ES-I3 (cell line): ENCODE data around the gene XPR1.

Experiments used
- H3K36me3 ChIP-seq: 2 replicates; pipeline ENCODE4 v1.6.1; 2013; ENCODE audit warnings: mild to moderate bottlenecking, low read length, control low read depth, moderate library complexity; ENCODE audit not compliant: insufficient read depth
- H3K4me1 ChIP-seq: 2 replicates; pipeline ENCODE4 v1.6.1; 2013; ENCODE audit warnings: mild to moderate bottlenecking, control low read depth, low read length; ENCODE audit not compliant: insufficient read depth
- H3K9ac ChIP-seq: 2 replicates; pipeline ENCODE4 v1.6.1; 2013; ENCODE audit warnings: low read depth, mild to moderate bottlenecking, low read length, moderate library complexity
- H3K9me3 ChIP-seq: 2 replicates; pipeline ENCODE4 v1.6.1; 2013; ENCODE audit warnings: mild to moderate bottlenecking, low read length, moderate library complexity; ENCODE audit not compliant: control insufficient read depth, insufficient read depth

XPR1 gene

DNA sequence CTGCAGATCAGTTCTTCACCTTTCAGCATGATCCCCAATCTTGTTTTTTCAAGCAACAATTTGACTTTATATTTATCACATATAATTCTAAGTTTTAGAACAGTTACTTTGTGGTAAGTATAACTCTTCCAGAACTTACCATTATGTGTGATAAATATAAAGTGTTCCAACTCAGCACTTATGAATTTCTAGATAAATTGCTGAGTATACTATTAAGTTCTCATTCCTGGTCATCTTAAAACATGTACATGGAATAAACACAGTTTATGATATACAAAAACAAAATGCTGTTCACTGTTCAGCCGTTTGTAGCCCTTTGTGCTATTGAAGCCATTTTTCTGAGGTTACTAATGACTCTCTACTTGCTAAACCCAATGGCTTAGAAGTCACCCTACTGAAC lies 5.1 kb upstream of the XPR1 start:
- Histone ChIP-seq H3K4me1 (peaks cover 10% of the 10 kb centered on the region), H3K9me3 (no peaks in the 10 kb centered on the region), H3K36me3 (no peaks in the 10 kb centered on the region), H3K9ac (no peak overlapping the region)

DNA sequence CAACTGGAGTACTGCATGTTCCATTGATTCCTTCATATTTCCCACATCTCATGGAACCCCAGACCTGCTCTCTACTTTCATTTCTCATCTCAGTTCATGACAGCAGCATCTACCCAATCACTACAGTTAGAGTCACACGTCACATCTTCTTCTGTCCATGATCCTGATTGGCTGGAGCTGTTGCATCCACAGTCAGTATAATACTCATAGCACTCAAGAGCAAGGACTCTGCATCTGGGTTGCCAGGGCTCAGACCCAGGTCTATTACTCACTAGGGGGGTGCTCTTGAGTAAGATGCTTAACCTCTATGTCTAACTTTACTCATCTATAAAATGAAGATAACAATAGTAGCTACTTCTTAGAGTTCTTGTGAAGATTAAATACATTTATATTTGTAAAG lies 4.4 kb upstream of the XPR1 start:
- Histone ChIP-seq H3K9ac (no peak overlapping the region), H3K4me1 (peaks cover 10% of the 10 kb centered on the region), H3K36me3 (no peaks in the 10 kb centered on the region), H3K9me3 (no peaks in the 10 kb centered on the region)

DNA sequence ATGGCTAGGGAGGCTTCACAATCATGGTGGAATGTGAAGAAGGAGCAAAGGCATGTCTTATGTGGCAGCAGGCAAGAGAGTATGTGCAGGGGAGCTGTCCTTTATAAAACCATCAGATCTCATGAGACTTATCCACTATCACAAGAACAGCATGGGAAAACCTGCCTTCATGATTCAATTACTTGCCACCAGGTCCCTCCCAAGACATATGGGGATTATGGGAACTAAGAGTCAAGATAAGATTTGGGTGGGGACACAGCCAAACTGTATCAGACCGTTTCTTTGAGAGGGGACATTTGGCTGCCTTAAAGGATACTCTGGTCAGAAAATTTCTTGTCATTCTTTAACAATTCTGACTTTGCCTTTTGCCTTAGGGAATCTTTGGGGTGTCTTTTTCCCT lies 3.2 kb upstream of the XPR1 start:
- Histone ChIP-seq H3K9me3 (no peaks in the 10 kb centered on the region), H3K9ac (no peak overlapping the region), H3K4me1 (peaks cover 13% of the 10 kb centered on the region), H3K36me3 (no peaks in the 10 kb centered on the region)

DNA sequence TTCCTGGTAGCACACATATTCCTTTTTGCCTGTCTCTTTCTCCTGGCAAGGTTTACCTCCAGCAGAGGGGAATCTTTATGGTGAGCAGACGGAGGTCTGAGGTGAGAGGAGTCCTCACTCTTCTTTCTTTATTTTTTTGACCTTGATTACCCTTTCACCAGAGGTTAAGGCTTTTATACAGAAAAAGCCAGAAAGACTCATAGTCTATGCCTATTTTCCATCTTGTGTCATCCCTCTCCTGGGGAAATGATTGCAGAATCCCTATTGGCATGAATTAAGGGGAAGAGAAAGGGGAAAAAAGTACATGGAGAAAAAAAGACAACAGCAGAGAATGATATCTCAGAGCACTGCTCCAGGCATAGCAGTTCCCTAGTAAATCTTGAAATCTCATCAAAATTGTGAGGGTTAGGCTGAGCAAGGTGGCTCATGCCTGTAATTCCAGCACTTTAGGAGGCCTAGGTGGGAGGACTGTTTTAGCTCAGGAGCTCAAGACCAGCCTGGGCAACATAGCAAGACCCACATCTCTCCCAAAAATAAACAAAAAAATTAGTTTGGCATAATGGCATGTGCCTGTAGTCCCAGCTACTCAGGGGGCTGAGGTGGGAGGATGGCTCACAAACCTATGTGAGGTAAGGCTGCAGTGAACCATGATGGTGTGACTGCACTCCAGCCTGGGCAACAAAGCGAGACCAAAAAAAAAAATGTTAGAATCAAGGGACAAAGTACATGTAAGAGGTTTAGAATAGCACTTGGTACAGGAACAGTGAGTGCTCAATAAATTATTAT lies 1.2 kb upstream of the XPR1 start:
- peaks cover 13% of the 10 kb centered on the region; the same call in 1 of the 2 replicates for H3K4me1 ChIP-seq
- no peak overlapping the region for H3K9ac ChIP-seq
- no peaks in the 10 kb centered on the region for H3K9me3 ChIP-seq
- no peaks in the 10 kb centered on the region for H3K36me3 ChIP-seq

DNA sequence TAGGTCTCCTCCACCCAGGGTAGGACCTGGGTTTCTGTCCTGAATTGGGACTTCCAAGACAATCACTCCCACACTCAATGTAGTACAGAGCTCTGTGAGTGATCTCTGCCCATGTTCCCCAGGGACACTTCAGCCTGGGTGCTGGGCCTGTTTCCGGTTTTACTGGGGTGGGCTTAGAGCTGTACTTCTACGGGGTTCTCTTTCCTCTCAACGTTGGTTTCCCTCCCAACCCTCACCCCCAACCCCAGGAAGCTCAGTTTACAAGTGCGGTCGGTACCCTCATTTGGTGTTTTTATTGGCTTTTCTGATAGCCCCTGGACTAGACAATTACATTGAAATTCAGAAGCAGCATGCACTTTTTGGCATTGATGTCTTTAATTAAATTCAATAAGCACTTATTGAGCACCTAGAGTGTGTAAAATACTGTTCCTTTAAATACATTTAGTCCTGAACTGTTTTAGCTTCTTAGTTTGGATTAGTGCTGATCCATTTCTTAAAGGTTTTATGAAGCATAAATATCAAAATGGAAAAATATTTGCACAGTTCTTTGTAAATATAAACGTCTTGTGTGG lies 542 bp upstream of the XPR1 start:
- Histone ChIP-seq H3K36me3 (no peaks in the 10 kb centered on the region), H3K4me1 (peaks cover 13% of the 10 kb centered on the region; the same call in 1 of the 2 replicates), H3K9me3 (no peaks in the 10 kb centered on the region), H3K9ac (no peak overlapping the region)

DNA sequence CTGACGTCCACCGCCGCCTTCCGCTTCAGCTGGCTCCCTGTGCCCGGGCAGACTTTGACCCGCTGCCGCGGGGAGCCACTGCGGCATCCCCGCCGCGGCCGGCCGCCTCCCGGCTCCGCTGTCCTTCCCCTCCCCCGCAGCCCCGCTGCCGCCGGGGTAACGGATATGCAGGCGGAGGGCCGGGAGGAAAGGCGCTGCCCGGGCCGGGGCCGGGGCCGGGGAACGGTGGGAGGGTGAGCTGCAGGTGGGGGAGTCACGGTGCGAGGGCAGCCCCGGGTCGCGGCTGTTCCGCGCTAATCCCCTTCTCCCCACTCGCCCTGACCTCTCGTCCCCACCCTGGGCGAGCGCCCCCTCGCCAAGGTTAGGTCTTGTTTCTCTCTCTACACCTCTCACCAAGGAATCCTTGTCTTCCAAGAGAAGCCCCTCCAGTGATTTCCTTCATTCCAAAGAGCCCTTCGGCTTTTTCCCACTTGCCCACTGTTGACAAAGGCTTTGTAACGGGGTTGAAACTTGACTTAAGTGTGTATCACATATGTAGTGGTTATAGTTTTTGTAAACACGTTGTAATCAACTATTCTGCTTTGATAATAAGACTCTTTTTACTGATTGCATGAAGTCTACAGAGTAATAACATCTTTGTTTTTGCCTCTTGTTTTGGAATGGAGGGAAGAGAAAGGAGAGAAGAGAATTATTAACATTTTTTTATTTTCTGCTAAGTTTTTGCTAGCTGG lies 669 bp downstream of the XPR1 start:
- no peaks in the 10 kb centered on the region for H3K9me3 ChIP-seq
- H3K36me3 ChIP-seq, result no peaks in the 10 kb centered on the region
- H3K9ac ChIP-seq, result peak overlapping the region; percentile 85
- peaks cover 13% of the 10 kb centered on the region; the same call in 1 of the 2 replicates for H3K4me1 ChIP-seq

DNA sequence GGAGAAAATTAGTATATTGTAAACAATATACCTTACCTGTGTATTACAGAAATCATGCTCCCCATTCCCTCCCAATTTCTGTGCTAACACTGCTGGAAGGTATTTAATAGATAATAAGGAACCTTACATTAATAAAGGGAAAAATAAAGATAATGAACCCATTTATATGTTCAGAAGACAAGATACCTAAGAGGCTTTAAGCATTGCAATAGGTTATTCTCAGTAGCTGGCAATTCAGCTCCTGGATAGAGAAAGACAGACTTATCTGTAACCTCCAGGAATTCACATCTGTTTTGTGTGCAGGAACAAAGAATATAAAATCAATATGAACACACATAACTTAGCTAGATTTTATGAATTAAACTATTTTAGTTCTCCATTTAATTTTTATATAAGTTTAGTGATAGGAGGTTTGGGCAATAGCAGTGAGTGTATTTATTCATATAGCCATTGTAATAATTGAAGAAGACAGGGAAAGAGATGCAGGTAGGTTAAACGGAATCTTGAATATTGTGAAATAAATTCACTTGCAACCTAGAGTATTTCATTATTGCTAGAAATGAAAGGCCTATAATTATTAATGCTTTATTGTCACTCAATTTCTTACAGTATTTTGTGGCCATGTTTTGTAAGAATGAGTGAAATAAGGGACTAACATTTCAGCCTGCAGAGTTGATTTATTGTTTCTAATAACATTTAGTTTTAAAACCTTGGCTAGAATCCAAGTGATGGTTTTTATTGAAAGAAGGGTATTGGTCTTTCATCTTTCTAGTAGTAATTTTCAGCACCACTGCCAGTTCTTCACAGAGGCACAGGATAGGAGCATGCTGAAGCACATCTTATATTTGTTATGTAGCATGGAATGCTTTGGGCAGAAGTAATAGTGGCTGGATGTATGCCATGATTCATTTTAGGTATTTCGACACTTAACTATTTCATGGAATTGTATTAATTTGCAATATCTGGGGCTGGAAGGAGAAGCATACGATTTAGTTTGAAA lies 1.5 kb downstream of the XPR1 start:
- Histone ChIP-seq H3K36me3 (no peaks in the 10 kb centered on the region), H3K9me3 (no peaks in the 10 kb centered on the region), H3K4me1 (peaks cover 13% of the 10 kb centered on the region; the same call in 1 of the 2 replicates), H3K9ac (peak overlapping the region; percentile 85)

DNA sequence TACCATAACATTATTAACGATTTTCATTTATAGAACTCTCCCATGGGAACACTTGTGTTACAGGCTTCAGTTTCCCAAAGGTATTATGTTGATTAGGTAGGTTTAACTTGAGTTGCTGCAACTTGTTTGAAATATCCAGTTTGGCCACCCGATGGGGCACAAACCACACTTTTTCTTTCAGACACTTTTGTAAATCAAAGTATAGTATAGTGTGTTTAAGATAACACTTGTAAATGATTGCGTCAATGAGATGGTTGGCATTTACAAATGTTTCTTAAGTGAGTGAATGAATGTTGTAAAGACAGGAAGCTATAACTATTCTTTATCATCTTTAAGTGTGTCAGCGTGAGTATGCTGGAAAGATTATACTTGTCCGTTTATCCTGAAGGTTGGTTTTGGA lies 4.3 kb downstream of the XPR1 start:
- Histone ChIP-seq H3K36me3 (no peaks in the 10 kb centered on the region), H3K9me3 (no peaks in the 10 kb centered on the region), H3K4me1 (peaks cover 8% of the 10 kb centered on the region; the same call in 1 of the 2 replicates), H3K9ac (no peak overlapping the region)

DNA sequence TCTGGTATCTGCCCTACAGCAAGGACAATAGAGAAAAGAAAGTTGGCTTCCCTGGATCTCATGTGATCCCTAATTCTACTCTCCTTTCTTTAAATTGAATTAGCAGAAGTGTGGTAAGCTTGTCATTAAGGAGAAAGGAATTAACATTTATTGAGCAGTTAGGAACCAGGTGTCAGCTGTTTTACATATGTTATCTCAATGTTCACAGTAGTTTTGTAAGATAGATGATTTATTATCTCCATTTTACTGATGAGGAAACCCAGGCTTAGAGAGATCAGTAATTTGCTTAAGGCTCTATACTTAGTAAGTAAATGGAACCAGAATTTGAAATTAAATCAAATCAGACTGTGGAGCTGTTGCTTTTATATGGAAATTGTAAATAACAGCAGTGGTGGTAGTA lies 8.0 kb downstream of the XPR1 start:
- Histone ChIP-seq H3K4me1 (no peaks in the 10 kb centered on the region), H3K36me3 (no peaks in the 10 kb centered on the region), H3K9me3 (no peaks in the 10 kb centered on the region), H3K9ac (no peak overlapping the region)

DNA sequence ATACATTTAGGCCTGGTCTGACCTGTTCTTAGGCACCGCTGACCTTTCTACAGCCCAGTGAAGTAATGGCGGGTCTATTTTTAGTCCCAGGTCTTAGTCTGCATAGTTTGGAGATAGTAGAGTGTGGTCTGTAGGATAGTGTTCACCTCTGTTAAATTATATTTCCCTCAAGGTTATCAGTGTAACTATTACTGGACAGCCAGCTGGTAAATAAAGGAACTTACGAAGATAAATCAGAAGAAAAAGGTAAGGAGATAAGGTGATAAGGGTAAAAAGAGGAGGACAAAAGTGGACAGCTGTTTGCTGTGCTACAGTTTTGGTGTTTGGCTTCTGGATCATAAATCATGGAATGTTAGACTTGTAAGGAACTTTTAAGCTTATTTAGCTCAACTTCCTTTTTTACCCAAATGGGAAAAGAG lies 8.7 kb downstream of the XPR1 start:
- Histone ChIP-seq H3K4me1 (no peaks in the 10 kb centered on the region), H3K36me3 (no peaks in the 10 kb centered on the region), H3K9ac (no peak overlapping the region), H3K9me3 (no peaks in the 10 kb centered on the region)

DNA sequence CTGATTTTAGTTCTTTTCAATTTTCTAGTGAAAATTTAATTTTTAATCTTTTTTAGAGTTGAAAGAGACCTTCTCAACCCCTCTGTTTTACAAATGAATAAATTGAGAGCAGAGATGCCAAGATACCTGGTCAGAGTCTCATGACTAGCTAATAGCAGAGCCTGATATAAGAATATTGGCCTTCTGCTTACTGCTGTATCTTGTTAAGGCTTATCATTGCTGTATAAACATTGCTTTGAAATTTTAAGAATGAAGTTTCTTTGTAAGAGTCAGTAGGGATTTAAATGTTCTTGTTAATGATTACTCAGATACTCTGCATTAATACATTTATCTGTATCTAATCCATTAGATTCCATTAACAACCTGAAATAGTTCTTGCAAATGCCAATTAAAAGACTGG lies 9.8 kb downstream of the XPR1 start:
- H3K9me3 ChIP-seq, result no peaks in the 10 kb centered on the region
- H3K9ac ChIP-seq, result no peak overlapping the region
- H3K36me3 ChIP-seq, result no peaks in the 10 kb centered on the region
- no peaks in the 10 kb centered on the region for H3K4me1 ChIP-seq

DNA sequence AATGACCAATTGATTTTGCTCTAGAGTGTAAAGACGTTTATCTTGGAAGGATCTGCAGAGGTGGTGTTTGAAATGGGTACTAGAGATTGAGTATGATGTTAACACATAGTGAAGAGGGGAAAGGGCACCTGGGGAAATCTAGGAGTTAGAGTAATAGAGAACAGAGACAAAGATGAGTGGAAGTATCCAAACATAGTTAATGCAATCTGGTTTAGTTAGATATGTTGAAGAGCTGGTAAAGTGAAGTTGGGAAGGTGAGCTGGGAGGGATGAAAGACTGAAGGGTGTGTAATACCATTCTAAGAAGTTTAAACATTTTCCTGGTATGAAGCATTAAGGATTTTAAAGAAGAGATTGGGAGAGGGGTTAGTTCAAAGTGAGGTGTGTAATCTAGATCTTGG lies 11.0 kb downstream of the XPR1 start:
- Histone ChIP-seq H3K9ac (no peak overlapping the region), H3K9me3 (no peaks in the 10 kb centered on the region), H3K4me1 (no peaks in the 10 kb centered on the region), H3K36me3 (no peaks in the 10 kb centered on the region)

DNA sequence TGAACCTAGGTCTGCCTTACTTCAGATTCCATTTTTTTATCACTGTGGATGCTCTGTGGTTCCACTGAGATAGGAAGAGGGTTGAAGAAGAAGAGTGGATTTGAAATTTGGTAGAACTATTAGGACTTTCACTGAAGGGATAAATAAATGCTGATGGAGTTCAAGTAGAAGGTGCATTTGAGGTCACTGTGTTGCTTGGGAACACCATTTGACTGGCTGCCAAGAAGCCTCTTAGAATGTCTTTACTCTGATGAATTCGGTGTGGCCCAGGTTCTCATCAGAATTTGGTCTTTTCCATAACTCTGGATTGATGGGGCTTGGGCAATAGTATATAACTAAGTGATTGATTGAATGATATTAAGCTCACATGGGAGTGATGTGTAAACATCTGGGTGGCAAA lies 11.9 kb downstream of the XPR1 start:
- H3K36me3 ChIP-seq, result no peaks in the 10 kb centered on the region
- H3K4me1 ChIP-seq, result no peaks in the 10 kb centered on the region
- no peak overlapping the region for H3K9ac ChIP-seq
- H3K9me3 ChIP-seq, result no peaks in the 10 kb centered on the region
